Measurements from ENCODE around the gene ERFL.

DNA sequence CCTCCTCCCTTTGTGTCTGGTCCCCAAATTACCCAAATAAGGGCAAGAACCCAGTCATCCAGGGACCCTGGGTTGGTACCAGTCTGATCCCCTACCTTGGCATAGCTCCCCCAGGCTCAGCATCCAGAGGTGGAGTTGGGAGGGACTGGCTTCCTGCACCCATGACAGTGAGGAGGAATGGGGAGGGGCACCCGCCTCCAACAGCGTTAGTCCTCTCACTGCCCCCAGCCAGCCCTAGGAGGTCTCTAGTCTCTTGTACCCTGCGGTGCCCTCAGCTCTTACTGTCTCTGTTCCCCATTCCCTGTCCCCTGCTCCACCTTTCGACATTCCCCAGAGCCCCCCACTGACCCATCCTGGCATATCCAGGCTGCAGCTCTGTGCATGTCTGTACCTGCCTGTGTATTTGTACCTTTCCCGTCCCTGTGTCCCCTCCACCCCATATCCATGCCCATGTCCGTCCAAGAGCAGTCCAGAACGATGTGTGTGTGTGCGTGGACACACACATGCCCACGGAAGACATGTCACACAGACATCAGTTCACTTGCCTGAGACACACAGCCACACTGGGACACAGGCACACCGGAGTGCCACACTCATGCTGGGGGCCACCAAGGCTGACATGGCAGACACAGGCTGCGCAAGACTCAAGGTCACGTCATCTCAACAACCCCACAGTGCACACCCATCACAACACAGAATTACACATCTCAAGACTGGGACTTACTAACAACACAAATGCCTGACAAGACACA is 17.8 kb downstream of the ERFL start:
- TF ChIP-seq, protein P1, sequence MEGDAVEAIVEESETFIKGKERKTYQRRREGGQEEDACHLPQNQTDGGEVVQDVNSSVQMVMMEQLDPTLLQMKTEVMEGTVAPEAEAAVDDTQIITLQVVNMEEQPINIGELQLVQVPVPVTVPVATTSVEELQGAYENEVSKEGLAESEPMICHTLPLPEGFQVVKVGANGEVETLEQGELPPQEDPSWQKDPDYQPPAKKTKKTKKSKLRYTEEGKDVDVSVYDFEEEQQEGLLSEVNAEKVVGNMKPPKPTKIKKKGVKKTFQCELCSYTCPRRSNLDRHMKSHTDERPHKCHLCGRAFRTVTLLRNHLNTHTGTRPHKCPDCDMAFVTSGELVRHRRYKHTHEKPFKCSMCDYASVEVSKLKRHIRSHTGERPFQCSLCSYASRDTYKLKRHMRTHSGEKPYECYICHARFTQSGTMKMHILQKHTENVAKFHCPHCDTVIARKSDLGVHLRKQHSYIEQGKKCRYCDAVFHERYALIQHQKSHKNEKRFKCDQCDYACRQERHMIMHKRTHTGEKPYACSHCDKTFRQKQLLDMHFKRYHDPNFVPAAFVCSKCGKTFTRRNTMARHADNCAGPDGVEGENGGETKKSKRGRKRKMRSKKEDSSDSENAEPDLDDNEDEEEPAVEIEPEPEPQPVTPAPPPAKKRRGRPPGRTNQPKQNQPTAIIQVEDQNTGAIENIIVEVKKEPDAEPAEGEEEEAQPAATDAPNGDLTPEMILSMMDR (conservative IDR thresholded peaks at IDR 0.05; ENCODE audit: low read length): no peak
- no peak for TF ChIP-seq EZH2phosphoT487 (IDR thresholded peaks at IDR 0.05; ENCODE audit: borderline replicate concordance, low read depth, low read length)

Measured in OCI-LY7 (cell line).